ENCODE measurements around the gene MB. TPM values are rescaled to one million over a fixed set of nuclear protein-coding genes. Genes with fewer than 3 reads are reported as not detected.

The MB gene
- polyA plus RNA-seq, 1 donor from 2014 or later = 0.51 TPM

- TF ChIP-seq REST (IDR thresholded peaks at IDR 0.05; ENCODE audit: borderline replicate concordance) (no peak), POLR2AphosphoS5 (IDR thresholded peaks at IDR 0.05) (no peak), CTCF (IDR thresholded peaks at IDR 0.05; ENCODE audit: poor library complexity, severe bottlenecking) (no peak), TAF1 (IDR thresholded peaks at IDR 0.05; ENCODE audit: low read depth) (no peak), EZH2 (IDR thresholded peaks at IDR 0.05; ENCODE audit: borderline replicate concordance, insufficient read depth, low read length, poor library complexity, severe bottlenecking) (no peak), RAD21 (conservative IDR thresholded peaks at IDR 0.05) (no peak), MXI1 (conservative IDR thresholded peaks at IDR 0.05; ENCODE audit: poor library complexity, severe bottlenecking) (no peak), EP300 (conservative IDR thresholded peaks at IDR 0.05; ENCODE audit: poor library complexity, severe bottlenecking) (no peak), SMC3 (conservative IDR thresholded peaks at IDR 0.05; ENCODE audit: poor library complexity) (no peak)
- H2AFZ ChIP-seq (ENCODE audit: low read depth, low read length) = no peak overlapping the region
- H3F3A ChIP-seq (ENCODE audit: insufficient read depth, low read length, poor library complexity, severe bottlenecking) = no peaks in the 10 kb centered on the region
- no peaks in the 10 kb centered on the region for H3K36me3 ChIP-seq (ENCODE audit: insufficient read depth, low read length)
- H3K27me3 ChIP-seq (ENCODE audit: insufficient read depth, low read depth, low read length) = no peaks in the 10 kb centered on the region
- H3K4me2 ChIP-seq (ENCODE audit: low read length) = no peak overlapping the region
- H3K27ac ChIP-seq (ENCODE audit: low read length) = no peak overlapping the region
- no peaks in the 10 kb centered on the region for H3K79me2 ChIP-seq (replicated peaks; ENCODE audit: insufficient read depth, low read length)
- H3K9ac ChIP-seq (ENCODE audit: low read length) = no peak overlapping the region
- H3K9me3 ChIP-seq (ENCODE audit: low read length) = no peaks in the 10 kb centered on the region
- H4K20me1 ChIP-seq (ENCODE audit: insufficient read depth) = no peaks in the 10 kb centered on the region
- H3K4me3 ChIP-seq (ENCODE audit: low read length) = no peak overlapping the region
- no peaks in the 10 kb centered on the region for H3K9me2 ChIP-seq (ENCODE audit: insufficient read depth, low read length)
Measured at GRCh38 chr22:35643991-35644390, 26.9 kb upstream of the MB start.

- H3K36me3 ChIP-seq (ENCODE audit: insufficient read depth, low read length) = no peaks in the 10 kb centered on the region
- TF ChIP-seq TAF1 (IDR thresholded peaks at IDR 0.05; ENCODE audit: low read depth) = no peak
- TF ChIP-seq SMC3 (conservative IDR thresholded peaks at IDR 0.05; ENCODE audit: poor library complexity) = no peak
- TF ChIP-seq MXI1 (conservative IDR thresholded peaks at IDR 0.05; ENCODE audit: poor library complexity, severe bottlenecking) = no peak
- TF ChIP-seq EP300 (conservative IDR thresholded peaks at IDR 0.05; ENCODE audit: poor library complexity, severe bottlenecking) = no peak
- TF ChIP-seq EZH2 (IDR thresholded peaks at IDR 0.05; ENCODE audit: borderline replicate concordance, insufficient read depth, low read length, poor library complexity, severe bottlenecking) = no peak
- TF ChIP-seq REST (IDR thresholded peaks at IDR 0.05; ENCODE audit: borderline replicate concordance) = no peak
- no peak for TF ChIP-seq POLR2AphosphoS5 (IDR thresholded peaks at IDR 0.05)
- no peak for TF ChIP-seq CTCF (IDR thresholded peaks at IDR 0.05; ENCODE audit: poor library complexity, severe bottlenecking)
Measured at GRCh38 chr22:35642305-35642741, 25.2 kb upstream of the MB start.

More at GRCh38 chr22:35642305-35642741, 25.2 kb upstream of the MB start:
- no peaks in the 10 kb centered on the region for H3K9me2 ChIP-seq (ENCODE audit: insufficient read depth, low read length)
- no peaks in the 10 kb centered on the region for H3K79me2 ChIP-seq (replicated peaks; ENCODE audit: insufficient read depth, low read length)
- no peaks in the 10 kb centered on the region for H3K9me3 ChIP-seq (ENCODE audit: low read length)
- H3K4me2 ChIP-seq (ENCODE audit: low read length) = no peak overlapping the region
- H3K4me3 ChIP-seq (ENCODE audit: low read length) = no peak overlapping the region
- no peak overlapping the region for H3K27ac ChIP-seq (ENCODE audit: low read length)
- no peak overlapping the region for H2AFZ ChIP-seq (ENCODE audit: low read depth, low read length)
- no peaks in the 10 kb centered on the region for H3K27me3 ChIP-seq (ENCODE audit: insufficient read depth, low read depth, low read length)
- H3K9ac ChIP-seq (ENCODE audit: low read length) = no peak overlapping the region
- no peaks in the 10 kb centered on the region for H3F3A ChIP-seq (ENCODE audit: insufficient read depth, low read length, poor library complexity, severe bottlenecking)
- no peaks in the 10 kb centered on the region for H4K20me1 ChIP-seq (ENCODE audit: insufficient read depth)

Measured in neural cell (in vitro differentiated cells).